ENCODE data around the gene TPCN1.
A peak's percentile ranks its signal among the peaks of the same experiment; 100 is the strongest.

TPCN1 gene

DNA sequence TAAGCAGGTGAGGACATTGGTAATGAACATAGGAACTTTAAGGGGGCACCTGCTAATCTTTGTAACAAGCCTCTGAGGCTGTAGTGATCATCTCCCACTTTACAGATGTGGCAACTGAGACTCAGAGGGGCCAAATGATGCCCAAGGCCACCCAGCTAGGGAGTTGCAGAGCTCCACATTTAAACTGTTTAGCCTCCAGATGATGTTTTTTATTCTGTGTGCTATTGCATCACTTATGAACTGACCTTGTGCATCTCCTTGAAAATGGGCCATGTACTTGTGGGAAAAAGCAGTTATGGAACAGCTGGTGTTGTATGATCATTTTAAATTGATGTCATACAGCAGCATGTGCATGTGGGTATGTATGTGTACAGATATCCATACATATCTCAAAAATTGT, 41.4 kb downstream of the TPCN1 start:
- DNase-seq (ENCODE audit: low spot score): no peak

DNA sequence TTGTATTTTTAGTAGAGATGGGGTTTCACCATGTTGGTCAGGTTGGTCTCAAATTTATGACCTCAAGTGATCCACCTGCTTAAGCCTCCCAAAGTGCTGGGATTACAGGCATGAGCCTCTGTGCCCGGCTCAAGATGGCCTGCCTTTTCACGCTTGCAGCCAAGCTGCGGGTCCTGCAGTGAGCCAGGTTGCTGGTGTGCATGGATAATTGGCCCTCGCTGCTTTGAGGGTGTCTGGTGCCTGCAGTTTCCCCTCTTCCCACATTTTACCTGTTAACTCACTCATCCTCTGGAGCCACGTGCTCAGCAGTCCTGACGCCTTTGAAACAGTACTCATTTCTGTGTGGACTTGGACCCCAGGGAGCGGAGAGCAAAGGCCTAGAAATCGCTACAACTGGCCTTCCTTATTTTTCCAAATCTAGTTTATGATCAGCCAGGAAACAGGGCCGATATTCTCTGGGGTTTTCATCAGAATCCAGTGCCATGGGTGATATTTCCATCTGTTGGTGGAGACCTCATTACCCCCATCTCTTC, 42.2 kb downstream of the TPCN1 start:
- no peak for DNase-seq (ENCODE audit: low spot score)

DNA sequence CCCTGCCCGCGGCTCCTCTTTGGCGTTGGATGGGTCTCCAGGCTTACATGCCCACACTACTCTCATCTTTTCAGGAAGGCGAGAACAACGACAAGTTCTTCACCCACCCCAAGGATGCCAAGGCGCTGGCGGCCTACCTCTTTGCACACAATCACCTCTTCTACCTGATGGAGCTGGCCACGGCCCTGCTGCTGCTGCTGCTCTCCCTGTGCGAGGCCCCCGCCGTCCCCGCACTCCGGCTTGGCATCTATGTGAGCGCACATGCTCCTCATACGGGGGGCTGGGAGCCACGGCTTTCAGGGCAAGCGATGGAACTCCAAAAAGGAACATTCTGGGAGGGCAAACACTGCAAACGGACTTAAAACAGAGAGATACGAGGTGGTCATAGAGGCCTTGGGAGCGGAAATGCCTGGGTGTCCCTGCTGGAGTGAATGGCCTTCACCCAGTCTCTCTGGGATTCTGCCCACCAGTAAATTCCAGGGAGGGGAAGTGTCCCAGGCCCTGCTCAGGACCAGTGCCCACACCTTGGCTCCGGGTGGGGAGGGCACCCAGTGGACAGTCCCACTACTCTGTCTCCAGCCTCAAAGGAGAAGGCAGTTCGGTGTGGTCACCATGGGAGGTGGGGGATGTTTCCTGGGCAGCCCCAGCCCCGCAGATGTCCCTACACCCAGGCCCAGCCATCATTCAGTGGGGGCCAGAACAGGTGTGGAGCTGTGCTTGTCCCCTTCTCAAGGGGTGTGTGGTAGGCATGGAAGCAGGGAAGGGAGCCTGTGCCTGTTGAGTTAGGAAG, 45.0 kb downstream of the TPCN1 start:
- DNase-seq (ENCODE audit: low spot score): no peak

DNA sequence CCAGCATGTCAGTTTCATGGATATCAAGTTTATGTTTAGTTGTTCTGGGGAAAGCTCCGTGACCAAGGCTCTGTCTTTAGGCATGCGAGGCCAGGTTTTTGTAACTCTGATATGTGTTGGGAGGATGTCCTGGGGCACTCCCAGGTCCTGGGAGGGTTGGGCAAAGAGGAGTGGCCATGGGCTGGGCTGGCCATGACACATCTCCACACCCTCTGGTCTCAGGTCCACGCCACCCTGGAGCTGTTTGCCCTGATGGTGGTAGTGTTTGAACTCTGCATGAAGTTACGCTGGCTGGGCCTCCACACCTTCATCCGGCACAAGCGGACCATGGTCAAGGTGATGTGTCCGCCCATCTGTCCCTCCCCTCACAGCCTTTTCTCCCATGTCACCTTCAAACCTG, 46.4 kb downstream of the TPCN1 start:
- no peak for DNase-seq (ENCODE audit: low spot score)

DNA sequence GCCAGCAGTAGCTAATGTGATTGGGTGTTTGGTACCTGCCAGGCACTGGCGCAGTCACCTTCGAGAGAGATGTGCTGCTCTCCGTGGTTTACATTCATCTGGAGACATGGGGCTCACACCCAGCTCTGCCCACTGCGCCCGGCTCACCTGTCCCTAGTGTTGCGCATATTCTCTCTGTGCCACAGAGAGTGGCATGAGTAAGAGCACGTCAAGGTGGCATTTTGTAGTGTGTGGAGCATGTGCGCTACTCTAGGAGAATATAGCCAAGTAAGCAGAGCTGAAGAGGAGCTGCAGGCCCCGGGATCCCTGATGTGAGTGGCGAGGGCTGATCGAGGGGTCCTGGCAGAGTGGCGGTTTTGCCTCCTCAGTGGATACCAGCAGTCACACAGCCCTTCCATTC, 46.9 kb downstream of the TPCN1 start:
- DNase-seq (ENCODE audit: low spot score): no peak

DNA sequence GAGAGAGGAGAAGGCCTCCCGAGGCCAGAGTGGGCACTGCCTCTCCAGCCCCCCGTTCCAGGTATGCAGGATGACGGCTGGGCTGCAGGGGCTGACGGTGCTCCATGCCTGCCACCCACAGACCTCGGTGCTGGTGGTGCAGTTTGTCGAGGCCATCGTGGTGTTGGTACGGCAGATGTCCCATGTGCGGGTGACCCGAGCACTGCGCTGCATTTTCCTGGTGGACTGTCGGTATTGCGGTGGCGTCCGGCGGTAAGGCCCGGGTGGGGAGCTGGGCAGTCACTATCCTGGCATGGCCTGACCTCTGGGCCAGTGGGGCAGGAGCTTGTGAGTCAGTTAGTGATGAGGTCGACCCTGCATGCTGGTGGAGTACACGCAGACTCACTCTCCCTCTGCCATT, 47.4 kb downstream of the TPCN1 start:
- no peak for DNase-seq (ENCODE audit: low spot score)

DNA sequence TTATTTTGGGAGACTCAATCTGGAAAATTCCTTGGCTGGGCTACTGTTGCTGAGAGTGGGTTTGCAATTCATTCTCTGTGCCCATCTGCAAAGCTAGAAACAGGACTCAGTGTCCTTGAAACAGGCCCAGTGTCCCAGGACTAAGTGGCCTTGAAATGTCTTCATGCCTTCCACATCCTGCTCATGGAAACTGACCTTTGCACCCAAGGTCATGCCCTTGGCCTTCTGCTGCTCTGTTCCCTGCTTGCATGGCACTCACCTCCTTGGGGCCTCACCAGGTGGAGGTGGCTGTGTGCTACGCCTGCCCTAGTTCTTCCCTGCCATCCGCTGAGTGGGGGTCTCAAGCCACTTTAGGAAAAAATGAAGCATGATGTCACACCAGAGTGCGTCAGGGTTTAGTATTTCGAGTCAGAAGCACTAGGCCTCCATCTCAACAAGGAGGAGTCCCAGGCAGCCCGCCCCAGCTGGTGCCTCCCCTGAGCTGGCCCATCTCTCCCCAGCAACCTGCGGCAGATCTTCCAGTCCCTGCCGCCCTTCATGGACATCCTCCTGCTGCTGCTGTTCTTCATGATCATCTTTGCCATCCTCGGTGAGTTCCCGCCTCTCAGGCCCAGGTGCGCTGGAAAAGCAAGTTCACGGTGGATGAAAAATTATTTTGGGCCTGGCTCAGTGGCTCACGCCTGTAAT, 48.1 kb downstream of the TPCN1 start:
- DNase-seq (ENCODE audit: low spot score): no peak

DNA sequence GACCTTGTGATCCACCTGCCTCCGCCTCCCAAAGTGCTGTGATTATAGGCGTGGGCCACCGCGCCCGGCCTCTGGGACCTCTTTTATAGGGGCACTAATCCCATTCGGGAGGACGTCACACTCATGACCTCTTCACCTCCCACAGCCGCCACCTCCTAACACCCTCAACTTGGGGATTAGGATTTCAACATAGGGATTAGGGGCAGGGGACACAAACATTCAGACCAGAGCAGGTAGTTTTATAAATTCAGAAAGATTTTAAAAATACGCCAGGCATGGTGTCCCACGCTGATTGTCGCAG, 49.4 kb downstream of the TPCN1 start:
- no peak for DNase-seq (ENCODE audit: low spot score)

DNA sequence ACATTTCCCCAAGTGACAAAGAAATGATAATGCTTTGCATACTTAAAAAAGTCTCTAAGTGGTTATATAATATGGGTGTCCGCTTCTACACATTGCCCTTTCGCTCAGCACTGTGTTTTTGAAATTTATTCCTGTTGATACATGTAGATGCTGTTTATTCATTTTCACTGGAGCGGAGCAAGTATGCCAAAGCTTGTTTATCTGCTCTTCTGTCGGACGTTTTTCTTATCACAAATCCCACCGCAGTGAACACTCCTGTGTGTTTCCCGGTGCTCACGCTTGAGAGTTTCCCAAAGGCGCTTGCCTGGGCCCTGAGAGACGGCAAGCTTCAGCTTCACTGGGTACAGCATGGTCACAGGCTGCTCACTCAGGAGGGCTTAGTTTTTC, 50.2 kb downstream of the TPCN1 start:
- no peak for DNase-seq (ENCODE audit: low spot score)

DNA sequence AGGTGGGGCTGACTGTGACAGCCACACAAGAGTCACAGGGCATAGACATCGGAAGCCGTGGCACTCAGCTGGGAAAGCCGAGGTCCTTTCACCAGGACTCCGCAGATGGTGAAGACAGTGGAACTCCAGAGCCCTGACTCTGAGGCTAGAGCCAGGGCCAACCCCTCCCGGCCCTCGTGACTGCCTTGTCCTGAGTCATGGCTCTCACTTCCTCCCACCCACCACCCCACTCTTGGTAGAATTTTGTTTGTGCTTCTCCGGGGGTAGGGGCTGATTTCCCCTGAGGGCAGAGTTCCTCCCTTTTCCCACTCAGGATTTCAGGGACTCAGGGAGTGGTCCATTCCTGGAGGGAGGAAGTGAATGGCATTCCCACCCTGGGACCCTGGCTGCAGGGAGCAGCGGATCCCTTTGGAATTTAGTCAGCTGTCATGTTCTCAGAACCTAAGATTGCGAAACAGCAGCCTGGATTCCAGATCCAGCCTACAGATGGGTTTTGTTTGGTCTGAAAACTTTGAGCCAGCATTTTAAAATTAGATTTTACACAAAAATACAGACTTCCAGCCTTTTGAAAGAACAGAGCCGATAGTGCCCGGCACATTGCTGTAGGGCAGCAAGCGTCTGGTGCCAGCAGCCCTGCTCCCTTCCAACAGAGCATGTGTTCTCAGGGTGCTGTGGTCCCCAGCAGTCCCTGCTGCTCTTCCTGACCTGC, 50.7 kb downstream of the TPCN1 start:
- peak; percentile 69 for DNase-seq (ENCODE audit: low spot score)

DNA sequence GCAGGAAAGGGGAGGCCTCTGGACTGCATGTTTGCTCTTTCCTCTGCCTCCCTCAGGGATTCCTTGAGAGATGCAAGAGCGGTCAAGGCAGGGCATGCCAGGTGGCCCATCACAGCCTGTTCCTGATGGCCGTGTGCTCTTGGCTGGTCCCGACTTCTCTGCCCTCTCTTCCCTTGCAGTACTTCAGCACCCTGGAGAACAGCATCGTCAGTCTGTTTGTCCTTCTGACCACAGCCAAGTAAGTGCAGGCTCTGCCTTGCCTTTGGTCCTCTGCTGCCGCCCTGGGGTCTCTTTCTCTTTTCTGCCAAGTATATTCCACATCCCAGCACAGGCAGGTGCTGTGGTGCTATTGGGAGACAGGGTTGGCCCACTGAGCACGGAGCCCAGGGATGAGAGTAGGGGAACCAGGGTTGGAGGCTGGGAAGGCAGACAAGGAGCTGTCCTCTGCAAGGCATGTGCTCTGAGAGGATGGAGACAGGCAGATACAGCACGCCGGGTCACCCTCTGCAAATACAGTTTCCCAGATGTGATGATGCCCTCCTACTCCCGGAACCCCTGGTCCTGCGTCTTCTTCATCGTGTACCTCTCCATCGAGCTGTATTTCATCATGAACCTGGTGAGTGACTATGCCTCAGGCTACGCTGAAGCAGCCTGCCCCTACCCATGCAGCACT, 51.9 kb downstream of the TPCN1 start:
- DNase-seq (ENCODE audit: low spot score): no peak

DNA sequence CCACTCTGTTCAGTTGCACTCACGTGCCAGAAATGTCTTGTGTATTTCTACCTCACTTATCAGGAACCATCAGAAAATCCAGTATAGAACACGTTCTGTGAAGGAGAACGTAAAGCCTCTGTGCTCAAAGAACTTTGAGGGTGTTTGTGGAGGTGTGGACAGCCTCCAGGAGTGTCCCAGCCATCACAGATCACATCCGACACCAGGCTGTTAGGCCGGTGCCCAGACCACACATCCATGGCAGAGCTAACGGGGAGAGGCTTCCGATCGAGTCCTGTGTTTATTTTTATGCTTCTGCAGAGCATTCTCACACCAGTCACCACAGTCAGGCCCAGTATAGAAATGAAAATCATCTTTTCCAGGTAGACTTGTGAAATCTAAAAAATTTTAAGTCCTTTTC, 53.6 kb downstream of the TPCN1 start:
- no peak for DNase-seq (ENCODE audit: low spot score)

DNA sequence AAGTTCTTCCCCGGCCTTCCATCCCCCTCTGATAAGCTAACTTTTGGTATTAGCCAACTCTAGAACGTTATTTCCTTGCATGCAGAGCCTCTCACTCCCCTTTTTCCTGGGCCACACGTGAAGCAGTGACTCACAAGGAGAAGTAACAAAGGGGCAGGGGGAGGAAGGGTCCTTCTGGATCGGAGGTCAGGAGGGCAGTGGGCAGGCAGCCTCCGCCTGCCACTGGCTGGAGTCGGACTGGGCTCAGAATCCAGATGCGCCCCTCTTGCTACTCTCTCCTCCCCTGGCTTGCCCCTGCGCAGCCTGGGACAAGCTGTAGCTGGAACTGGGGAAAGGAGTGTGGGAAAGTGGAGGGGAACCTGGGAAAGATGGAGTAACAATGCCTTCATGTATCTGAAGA, 55.0 kb downstream of the TPCN1 start:
- DNase-seq (ENCODE audit: low spot score): no peak

DNA sequence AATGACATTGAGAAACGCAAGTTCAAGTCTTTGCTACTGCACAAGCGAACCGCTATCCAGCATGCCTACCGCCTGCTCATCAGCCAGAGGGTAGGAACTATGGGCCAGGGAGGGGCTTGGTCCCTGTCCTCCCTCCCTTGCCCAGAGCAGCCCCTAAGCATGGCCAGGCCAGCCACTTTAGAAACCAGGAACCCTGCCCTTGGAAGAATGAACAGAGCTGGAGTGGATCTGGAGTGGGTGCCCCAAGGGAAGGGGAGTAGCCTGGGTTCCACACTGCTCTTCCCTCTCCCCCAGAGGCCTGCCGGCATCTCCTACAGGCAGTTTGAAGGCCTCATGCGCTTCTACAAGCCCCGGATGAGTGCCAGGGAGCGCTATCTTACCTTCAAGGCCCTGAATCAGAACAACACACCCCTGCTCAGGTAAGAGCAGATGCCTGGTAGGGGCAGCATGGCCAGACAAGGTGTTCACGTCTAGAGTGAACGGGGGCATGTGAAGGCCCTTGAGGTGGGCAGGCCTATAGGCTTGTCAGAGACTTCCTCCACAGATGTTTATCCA, 55.8 kb downstream of the TPCN1 start:
- DNase-seq (ENCODE audit: low spot score): no peak

DNA sequence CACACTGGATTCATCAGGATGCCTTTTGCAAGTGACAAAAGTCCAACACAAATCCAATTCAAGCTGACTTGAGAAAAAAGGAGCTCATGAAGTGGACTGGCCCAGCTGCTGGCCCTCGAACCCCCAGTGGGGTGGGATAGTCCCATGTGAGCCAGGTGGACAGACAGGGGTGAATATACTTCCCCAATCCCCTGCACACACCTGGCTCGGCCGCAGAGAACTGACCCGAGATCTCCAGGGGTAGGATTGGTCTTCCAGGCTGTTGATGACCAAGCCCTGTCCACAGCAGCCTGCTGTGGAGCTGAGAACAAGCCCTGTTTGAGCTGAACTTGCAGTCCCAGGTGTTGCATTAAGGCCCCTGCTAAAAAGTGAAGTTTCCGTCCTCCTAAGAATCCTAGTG, 56.2 kb downstream of the TPCN1 start:
- DNase-seq (ENCODE audit: low spot score): no peak

DNA sequence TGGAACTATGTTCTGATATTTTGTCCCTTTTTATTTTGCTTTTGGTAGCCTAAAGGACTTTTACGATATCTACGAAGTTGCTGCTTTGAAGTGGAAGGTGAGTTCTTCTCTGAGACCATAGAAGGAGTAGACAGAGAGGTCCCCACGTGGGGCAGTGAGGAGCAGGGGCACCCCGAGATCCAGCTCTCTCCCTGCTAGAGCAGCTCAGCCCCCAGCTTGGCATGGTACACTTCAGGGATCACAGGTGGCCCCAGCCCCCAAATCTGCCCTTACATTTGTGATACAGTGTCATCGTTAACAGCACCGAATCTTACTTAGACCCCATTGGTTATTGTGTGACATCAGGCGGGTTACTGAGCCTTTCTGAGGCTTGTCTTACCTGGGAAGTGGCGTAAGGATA, 56.9 kb downstream of the TPCN1 start:
- no peak for DNase-seq (ENCODE audit: low spot score)

DNA sequence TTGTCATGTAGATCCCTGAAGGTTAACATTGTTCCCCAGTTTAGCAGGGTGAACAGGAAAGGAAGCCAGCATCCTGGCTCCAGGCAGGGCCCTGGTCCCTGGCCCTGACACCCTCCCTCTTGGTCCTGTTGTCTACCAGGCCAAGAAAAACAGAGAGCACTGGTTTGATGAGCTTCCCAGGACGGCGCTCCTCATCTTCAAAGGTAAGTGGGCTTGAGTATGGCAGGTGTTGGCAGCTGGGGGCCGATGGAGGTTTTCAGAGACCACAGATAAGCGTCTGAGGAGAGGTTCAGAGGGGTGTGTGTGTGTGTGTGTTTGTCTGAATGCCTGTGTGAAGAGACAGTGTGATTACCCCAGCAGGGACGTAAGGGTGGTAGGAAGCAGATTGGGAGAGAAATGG, 57.4 kb downstream of the TPCN1 start:
- DNase-seq (ENCODE audit: low spot score): no peak

DNA sequence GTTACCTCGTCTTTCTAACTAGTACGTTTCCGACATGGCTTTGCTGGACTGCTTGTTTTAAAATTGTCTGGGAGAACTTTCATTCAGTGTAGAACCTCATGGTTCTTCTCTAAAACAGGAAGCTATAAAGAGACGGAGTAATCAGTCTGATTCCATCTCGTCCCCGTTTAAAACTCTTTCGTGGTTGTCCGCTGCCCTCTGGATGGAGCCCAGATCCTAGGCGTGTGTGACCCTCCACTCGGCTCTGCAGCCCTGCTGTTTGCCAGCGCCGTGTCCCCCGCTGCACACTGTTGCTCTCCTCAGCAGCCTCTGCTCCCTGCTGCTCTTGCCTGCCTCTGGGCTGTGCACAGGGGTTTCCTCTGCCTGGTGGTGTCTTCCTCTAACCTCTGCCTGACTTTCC, 63.5 kb downstream of the TPCN1 start:
- DNase-seq (ENCODE audit: low spot score): no peak

DNA sequence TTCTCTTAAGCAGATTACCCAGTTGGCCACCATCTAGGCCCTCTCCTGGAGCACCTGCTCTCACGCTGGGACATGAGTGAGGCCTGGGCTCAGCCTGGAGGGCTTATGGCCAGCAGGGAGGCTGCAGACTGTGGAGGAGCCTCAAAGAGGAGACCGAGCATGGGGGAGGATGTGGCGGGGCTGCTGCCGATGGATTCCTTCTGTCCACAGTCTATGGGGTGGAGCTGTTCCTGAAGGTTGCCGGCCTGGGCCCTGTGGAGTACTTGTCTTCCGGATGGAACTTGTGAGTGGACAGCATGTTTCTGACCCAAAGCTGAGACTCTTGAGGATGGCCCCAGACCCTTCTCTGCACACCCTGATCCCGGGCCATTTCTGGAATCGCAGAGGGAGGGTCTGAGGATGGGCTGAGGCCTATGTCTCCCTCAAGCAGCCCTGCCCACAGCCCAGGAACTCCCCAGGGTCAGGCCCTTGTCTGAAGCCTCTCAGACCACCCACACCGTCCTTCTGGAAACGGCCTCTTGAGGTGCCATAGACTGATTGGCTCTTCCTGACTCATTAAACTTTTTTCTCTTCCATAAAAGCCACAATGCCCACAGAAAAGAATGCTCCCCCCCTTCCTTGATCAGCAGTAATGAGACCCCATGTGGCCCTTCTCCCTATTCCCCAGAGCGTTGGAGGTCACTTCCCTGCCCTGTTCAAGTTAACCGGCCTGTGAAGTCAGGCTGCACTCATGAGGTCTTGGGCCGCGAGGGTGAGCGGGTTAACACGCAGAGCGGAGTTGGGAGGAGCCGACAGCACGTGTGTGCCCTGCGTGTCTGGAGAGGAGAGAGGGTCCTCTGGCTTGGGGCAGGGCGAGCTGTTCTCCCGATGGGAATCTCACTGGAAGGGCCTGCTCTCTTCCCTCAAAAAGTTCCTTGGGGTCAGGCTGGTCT, 64.7 kb downstream of the TPCN1 start:
- no peak for DNase-seq (ENCODE audit: low spot score)

DNA sequence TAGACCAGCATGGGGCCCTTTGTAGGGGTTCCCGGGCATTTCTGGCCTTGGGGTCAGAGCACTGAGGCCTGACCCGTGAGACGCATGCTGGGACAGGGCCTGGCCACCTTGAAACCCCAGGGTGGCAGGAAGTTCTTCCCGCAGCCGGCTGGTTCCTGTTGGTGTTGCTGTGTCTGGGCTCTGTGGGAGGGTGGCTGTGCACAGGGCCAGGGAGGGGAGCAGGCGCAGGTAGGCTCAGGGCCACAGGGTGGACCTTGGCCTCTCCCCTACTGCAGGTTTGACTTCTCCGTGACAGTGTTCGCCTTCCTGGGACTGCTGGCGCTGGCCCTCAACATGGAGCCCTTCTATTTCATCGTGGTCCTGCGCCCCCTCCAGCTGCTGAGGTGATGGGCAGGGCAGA, 65.4 kb downstream of the TPCN1 start:
- DNase-seq (ENCODE audit: low spot score): no peak

Measured in putamen (tissue), 1 donor.